Measurements from ENCODE around the gene OPN4. TPM values are rescaled to one million over a fixed set of nuclear protein-coding genes. Genes with fewer than 3 reads are reported as not detected.

OPN4 gene
- total RNA-seq, 1 experiment from 2014 or later = not detected

GRCh38 chr10:86688398-86688921 is 34.1 kb downstream of the OPN4 start:
- no peaks in the 10 kb centered on the region for H3K4me1 Mint-ChIP-seq (ENCODE audit: insufficient read depth, unreplicated experiment)
- BruUV-seq (replicated peaks) = no TSS peak
- peak; percentile 67 for DNase-seq (ENCODE audit: unreplicated experiment)
- no peak overlapping the region for H3K4me3 Mint-ChIP-seq (ENCODE audit: unreplicated experiment)
- ChIA-PET POLR2A (interaction anchor here (0.6 kb wide), 1 partner anchor 24 kb away, joined by 3 read pairs; no protein-coding TSS in a partner anchor), CTCF (interaction anchor here (0.6 to 6.1 kb wide), 12 partner anchors 12 to 249 kb away, joined by 3 to 54 read pairs (median 4); no protein-coding TSS in a partner anchor)
- intact Hi-C loops (cut with micrococcal nuclease) = loop anchor here (1.0 to 2.0 kb wide), 3 partner anchors 166 to 278 kb away; no protein-coding TSS in a partner anchor
- H3K27me3 Mint-ChIP-seq (ENCODE audit: insufficient read depth, unreplicated experiment) = peaks cover 15% of the 10 kb centered on the region
- TF ChIP-seq, protein P1, sequence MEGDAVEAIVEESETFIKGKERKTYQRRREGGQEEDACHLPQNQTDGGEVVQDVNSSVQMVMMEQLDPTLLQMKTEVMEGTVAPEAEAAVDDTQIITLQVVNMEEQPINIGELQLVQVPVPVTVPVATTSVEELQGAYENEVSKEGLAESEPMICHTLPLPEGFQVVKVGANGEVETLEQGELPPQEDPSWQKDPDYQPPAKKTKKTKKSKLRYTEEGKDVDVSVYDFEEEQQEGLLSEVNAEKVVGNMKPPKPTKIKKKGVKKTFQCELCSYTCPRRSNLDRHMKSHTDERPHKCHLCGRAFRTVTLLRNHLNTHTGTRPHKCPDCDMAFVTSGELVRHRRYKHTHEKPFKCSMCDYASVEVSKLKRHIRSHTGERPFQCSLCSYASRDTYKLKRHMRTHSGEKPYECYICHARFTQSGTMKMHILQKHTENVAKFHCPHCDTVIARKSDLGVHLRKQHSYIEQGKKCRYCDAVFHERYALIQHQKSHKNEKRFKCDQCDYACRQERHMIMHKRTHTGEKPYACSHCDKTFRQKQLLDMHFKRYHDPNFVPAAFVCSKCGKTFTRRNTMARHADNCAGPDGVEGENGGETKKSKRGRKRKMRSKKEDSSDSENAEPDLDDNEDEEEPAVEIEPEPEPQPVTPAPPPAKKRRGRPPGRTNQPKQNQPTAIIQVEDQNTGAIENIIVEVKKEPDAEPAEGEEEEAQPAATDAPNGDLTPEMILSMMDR (IDR thresholded peaks at IDR 0.05; ENCODE audit: unreplicated experiment) = peak; percentile 76
- no peaks in the 10 kb centered on the region for H3K36me3 Mint-ChIP-seq (ENCODE audit: insufficient read depth, unreplicated experiment)
- no peak overlapping the region for H3K27ac Mint-ChIP-seq (ENCODE audit: low read depth, unreplicated experiment)
- H3K9me3 Mint-ChIP-seq (ENCODE audit: unreplicated experiment) = no peaks in the 10 kb centered on the region

- DNase-seq (ENCODE audit: unreplicated experiment) = no peak
- peaks cover 15% of the 10 kb centered on the region for H3K27me3 Mint-ChIP-seq (ENCODE audit: insufficient read depth, unreplicated experiment)
- no peaks in the 10 kb centered on the region for H3K9me3 Mint-ChIP-seq (ENCODE audit: unreplicated experiment)
- intact Hi-C loops (cut with micrococcal nuclease) = loop anchor here (2.0 kb wide), 1 partner anchor 166 kb away; no protein-coding TSS in a partner anchor
- no TSS peak for BruUV-seq (replicated peaks)
- CTCF ChIA-PET = interaction anchor here (0.5 to 6.1 kb wide), 7 partner anchors 25 to 341 kb away, joined by 3 to 54 read pairs (median 5); no protein-coding TSS in a partner anchor
- H3K27ac Mint-ChIP-seq (ENCODE audit: low read depth, unreplicated experiment) = no peak overlapping the region
- no peaks in the 10 kb centered on the region for H3K36me3 Mint-ChIP-seq (ENCODE audit: insufficient read depth, unreplicated experiment)
- POLR2A ChIA-PET = no interaction called here
- H3K4me3 Mint-ChIP-seq (ENCODE audit: unreplicated experiment) = no peak overlapping the region
- H3K4me1 Mint-ChIP-seq (ENCODE audit: insufficient read depth, unreplicated experiment) = no peaks in the 10 kb centered on the region
- TF ChIP-seq, protein P1 (IDR thresholded peaks at IDR 0.05; ENCODE audit: unreplicated experiment) = no peak
Measured at GRCh38 chr10:86689146-86689545, 34.8 kb downstream of the OPN4 start.

DNA sequence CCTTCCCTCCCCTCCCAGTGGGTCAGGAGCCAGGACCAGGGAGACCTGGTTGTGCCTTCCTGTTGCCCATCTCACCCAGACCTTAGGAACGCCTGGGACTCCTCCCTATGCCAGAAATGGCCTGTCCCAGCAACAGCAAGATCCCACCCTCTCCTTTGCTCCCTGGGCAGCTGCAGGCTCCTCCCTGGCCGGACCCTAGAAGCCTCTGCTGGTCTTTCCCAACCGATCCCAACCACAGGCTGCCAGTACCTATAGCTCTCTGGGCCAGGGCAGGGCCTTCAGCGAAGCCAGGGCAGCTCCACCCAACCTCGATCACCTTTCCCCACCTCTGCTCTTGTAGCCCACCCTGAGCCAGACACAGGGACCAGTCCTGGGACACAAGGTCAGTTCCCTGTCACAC is 35.9 kb downstream of the OPN4 start:
- peaks cover 13% of the 10 kb centered on the region for H3K27me3 Mint-ChIP-seq (ENCODE audit: insufficient read depth, unreplicated experiment)
- POLR2A ChIA-PET = no interaction called here
- H3K36me3 Mint-ChIP-seq (ENCODE audit: insufficient read depth, unreplicated experiment) = no peaks in the 10 kb centered on the region
- no peak for DNase-seq (ENCODE audit: unreplicated experiment)
- H3K4me1 Mint-ChIP-seq (ENCODE audit: insufficient read depth, unreplicated experiment) = no peaks in the 10 kb centered on the region
- no peak overlapping the region for H3K4me3 Mint-ChIP-seq (ENCODE audit: unreplicated experiment)
- no peaks in the 10 kb centered on the region for H3K9me3 Mint-ChIP-seq (ENCODE audit: unreplicated experiment)
- CTCF ChIA-PET = interaction anchor here (0.6 to 6.1 kb wide), 5 partner anchors 114 to 248 kb away, joined by 3 to 54 read pairs (median 3); no protein-coding TSS in a partner anchor
- intact Hi-C loops (cut with micrococcal nuclease) = no loop called here
- H3K27ac Mint-ChIP-seq (ENCODE audit: low read depth, unreplicated experiment) = no peak overlapping the region
- TF ChIP-seq, protein P1 (IDR thresholded peaks at IDR 0.05; ENCODE audit: unreplicated experiment) = no peak
- no TSS peak for BruUV-seq (replicated peaks)

DNA sequence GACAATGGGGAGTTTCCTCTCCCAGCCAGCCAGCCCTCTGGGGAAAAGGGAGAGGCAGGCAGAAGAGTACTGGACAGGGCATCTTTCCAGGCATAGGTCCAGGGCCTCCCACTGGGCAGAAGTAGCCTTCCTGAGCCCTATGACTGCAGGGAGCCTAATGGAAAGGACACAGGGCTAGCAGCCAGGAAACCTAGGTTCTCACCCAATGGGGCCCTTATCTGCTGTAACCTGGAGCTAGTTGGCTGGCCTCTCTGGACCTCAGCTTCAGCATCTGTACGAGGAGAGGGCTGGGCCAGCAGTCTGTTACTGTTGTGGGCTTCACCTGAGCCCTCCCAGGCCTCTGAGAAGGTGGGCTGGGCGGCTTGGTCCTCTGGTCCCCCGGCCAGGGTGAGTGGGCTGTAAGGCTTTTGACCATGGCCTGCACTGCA is 36.3 kb downstream of the OPN4 start:
- ChIA-PET POLR2A (no interaction called here), CTCF (interaction anchor here (0.8 to 6.1 kb wide), 2 partner anchors 210 to 242 kb away, joined by 3 to 54 read pairs; no protein-coding TSS in a partner anchor)
- Mint-ChIP-seq H3K4me3 (ENCODE audit: unreplicated experiment) (no peak overlapping the region), H3K27me3 (ENCODE audit: insufficient read depth, unreplicated experiment) (peaks cover 8% of the 10 kb centered on the region), H3K4me1 (ENCODE audit: insufficient read depth, unreplicated experiment) (no peaks in the 10 kb centered on the region), H3K27ac (ENCODE audit: low read depth, unreplicated experiment) (no peak overlapping the region), H3K36me3 (ENCODE audit: insufficient read depth, unreplicated experiment) (no peaks in the 10 kb centered on the region), H3K9me3 (ENCODE audit: unreplicated experiment) (no peaks in the 10 kb centered on the region)
- TF ChIP-seq, protein P1 (IDR thresholded peaks at IDR 0.05; ENCODE audit: unreplicated experiment) = no peak
- BruUV-seq (replicated peaks) = no TSS peak
- no peak for DNase-seq (ENCODE audit: unreplicated experiment)
- intact Hi-C loops (cut with micrococcal nuclease) = no loop called here
